Fibroblast of villous mesenchyme (primary cell): ENCODE data around the gene B4GALT7. TPM values are rescaled to one million over a fixed set of nuclear protein-coding genes. Genes with fewer than 3 reads are reported as not detected.

Experiments used
- DNase-seq: peaks from one replicate; pipeline ENCODE4 v3.0.0-alpha.2; 2010; ENCODE audit warnings: low read depth
- H3K4me3 ChIP-seq: 2 replicates; pipeline ENCODE4 v1.5.1; 2011; ENCODE audit warnings: low read depth, mild to moderate bottlenecking, low read length
- total RNA-seq: library from RNA; depleted of rRNA; stranded (reverse); fragments of >200 nt; gene quantifications from 2 replicates; pipeline ENCODE4 v1.2.3, GENCODE V29; 2012
- TF ChIP-seq, protein P1 (sequence below): IDR thresholded peaks from 2 replicates; pipeline ENCODE4 v1.5.1; 2012; ENCODE audit warnings: low read depth, mild to moderate bottlenecking, low read length; ENCODE audit not compliant: insufficient read depth

Gene B4GALT7
- total RNA-seq, 1 donor = 30.7 TPM

DNA sequence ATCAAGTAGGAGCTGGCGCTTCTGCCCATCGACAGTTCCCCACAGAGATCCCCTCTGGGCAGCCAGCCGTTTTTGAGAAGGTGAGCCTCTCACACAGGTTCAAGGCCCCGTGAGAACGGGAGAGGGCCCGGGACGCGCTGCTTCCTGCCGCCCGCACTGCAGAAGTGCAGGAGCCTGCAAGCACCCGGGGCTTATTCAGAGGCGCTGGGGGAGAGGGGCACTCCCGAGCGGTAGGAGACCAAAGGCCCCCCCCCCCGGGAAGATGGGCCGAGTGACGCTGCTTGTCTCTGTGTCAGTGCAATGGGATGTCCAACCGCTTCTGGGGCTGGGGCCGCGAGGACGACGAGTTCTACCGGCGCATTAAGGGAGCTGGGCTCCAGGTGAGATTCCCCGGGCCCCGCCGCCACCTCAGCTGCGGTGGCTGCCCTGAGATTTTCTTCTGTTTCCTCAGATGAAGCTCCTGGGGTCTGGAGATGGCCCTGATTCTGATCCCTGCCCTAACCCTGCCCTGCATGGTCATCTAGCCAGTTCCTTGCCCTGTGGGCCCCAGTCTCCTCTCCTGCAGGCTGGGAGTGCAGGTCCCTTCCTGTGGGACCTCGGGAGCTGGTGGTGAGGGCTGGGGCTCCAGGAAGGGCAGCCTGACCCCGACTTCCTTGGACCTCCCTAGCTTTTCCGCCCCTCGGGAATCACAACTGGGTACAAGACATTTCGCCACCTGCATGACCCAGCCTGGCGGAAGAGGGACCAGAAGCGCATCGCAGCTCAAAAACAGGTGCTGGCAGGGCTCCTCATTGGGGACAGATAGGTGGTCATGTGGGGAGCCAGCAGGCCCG, 8.5 kb downstream of the B4GALT7 start:
- TF ChIP-seq, protein P1, sequence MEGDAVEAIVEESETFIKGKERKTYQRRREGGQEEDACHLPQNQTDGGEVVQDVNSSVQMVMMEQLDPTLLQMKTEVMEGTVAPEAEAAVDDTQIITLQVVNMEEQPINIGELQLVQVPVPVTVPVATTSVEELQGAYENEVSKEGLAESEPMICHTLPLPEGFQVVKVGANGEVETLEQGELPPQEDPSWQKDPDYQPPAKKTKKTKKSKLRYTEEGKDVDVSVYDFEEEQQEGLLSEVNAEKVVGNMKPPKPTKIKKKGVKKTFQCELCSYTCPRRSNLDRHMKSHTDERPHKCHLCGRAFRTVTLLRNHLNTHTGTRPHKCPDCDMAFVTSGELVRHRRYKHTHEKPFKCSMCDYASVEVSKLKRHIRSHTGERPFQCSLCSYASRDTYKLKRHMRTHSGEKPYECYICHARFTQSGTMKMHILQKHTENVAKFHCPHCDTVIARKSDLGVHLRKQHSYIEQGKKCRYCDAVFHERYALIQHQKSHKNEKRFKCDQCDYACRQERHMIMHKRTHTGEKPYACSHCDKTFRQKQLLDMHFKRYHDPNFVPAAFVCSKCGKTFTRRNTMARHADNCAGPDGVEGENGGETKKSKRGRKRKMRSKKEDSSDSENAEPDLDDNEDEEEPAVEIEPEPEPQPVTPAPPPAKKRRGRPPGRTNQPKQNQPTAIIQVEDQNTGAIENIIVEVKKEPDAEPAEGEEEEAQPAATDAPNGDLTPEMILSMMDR = no peak
- no peak for DNase-seq
- no peak overlapping the region for H3K4me3 ChIP-seq

DNA sequence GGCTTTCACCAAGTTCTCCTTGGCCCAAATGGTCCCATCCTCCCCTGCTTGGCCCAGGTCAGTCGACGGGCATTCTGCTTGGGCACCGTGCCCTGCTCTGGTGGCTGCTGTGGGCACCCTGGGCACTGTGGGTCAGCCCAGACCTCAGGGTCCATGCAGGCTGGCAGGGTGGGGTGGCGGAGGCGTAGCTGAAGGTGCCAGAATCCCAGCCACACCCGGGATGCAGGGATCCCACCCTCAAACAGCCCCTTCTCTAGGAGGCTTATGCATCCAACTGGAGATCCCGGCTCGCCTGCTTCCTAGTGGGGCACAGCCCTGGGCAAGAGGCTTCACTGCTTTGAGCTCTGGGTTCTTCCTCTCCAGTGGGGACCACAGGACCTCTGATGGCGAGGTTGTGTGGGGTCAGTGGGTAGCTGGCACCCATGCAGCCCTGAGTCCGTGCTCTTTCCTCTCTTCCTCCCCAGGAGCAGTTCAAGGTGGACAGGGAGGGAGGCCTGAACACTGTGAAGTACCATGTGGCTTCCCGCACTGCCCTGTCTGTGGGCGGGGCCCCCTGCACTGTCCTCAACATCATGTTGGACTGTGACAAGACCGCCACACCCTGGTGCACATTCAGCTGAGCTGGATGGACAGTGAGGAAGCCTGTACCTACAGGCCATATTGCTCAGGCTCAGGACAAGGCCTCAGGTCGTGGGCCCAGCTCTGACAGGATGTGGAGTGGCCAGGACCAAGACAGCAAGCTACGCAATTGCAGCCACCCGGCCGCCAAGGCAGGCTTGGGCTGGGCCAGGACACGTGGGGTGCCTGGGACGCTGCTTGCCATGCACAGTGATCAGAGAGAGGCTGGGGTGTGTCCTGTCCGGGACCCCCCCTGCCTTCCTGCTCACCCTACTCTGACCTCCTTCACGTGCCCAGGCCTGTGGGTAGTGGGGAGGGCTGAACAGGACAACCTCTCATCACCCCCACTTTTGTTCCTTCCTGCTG, 9.4 kb downstream of the B4GALT7 start:
- H3K4me3 ChIP-seq = no peak overlapping the region
- TF ChIP-seq, protein P1 = no peak
- DNase-seq = no peak

DNA sequence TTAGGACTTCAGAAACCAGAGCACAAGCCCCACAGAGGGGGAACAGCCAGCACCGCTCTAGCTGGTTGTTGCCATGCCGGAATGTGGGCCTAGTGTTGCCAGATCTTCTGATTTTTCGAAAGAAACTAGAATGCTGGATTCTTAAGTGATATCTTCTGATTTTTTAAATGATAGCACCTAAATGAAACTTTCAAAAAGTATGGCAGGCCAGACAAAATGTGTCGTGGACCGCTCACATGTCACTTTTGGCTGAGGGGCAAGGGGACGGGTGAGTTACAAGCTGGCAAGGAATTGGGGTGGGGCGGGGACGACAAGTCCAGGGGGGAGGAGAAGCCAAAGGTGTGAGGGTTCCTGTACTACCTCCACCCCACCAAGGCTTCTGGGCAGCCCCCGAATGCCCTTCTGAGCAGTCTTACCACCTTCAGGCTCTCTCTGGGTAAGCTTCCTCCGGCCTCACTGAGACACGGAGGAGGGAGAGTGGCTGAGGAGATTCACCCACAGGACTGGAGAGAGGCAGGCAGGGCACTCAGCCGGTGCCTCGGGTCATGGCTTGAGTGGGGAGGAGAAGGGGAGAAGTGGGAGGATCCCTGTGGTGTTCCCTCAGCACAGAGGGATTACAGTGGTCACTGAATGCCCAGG, 10.3 kb downstream of the B4GALT7 start:
- DNase-seq = no peak
- TF ChIP-seq, protein P1 = no peak
- H3K4me3 ChIP-seq = no peak overlapping the region

DNA sequence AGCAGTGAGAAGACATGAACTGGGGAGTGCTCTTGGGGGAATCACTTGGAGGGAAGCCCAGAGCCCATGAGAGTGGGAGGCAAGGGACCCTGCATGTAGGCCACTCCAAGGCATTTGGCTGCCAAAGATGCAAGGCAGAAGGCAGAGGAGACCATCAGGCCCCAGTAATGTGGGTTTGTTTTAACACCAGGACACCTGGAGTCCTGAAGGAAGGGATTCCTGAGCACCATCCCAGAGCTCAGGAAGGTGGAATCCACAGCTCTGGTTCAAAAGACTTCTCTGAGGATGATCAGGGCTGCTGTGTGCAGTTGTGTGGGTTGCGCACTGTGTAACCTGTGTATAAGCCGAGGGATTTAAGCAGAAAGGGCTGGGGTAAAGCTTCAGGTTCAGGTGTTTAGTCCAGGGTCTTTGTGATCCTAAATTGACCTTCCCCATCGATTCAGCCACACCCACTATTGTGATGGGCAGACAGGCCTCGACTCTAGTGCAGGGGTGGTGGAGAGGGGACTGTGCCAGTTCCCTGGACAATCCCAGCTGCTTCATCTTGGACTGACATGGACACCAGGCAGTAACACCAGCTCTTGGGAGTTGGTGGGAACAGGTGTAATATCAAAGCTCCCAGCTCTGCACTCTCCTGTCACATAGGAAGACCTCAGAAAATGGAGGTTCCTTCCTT, 11.0 kb downstream of the B4GALT7 start:
- DNase-seq = no peak
- H3K4me3 ChIP-seq = no peak overlapping the region
- TF ChIP-seq, protein P1 = no peak

DNA sequence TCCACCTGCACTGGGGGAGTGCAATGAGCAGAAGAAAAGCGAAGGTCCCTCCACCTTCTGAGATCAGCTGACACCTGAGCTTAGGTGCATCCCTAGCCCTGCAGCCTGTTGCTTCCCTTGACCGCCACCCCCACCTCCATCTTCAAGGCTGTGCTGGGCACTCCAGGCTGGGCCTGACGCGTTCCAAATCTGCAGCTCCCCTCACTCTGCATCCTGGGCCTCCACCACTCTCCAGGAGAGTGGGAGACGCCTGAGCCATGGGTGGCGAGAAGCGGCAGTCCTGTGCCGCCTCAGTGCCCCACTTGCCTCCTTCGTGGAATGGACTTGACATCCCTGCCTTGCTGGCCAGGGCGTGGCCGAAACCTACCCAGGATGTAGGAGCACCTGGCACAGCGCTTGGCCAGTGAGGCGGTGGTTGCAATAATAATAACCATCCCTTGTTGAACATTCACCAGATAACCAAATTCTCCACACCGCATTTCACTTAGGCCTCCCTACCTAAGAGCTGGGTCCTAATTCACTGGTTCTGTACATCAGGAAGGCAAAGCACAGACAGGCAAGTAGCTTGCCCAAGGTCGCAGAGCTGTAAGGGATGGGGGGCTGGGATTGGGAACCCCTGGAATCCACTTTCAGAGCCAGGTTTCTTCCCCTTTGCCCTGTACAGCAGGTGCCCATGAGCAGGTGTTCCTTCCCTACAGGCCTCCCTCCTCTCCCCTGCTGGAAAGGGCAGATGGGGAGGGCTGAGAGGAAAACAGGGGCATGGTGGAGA, 11.7 kb downstream of the B4GALT7 start:
- no peak overlapping the region for H3K4me3 ChIP-seq
- no peak for DNase-seq
- TF ChIP-seq, protein P1 = no peak

DNA sequence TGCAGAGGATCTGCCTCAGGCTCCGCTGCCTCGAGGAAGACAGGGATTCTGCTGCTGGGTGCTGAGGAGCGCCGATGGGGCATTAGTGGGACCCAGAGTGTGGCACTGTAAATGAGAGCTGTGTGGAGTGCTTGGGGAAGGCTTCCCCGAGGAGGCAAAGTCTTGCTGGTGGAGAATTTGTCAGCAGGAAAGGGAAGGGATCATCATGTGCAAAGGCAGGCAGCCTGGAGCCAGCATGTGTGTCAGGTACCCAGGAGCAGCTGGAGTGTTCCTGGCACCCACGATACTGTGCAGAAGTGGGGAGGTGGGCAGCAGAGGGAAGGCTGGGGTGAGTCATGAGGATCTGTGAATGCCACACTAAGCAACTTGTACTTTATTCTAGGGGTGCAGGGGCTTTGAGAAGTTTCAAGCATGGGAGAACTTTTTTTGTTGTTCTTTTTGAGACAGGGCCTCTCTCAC, 12.3 kb downstream of the B4GALT7 start:
- no peak for DNase-seq
- TF ChIP-seq, protein P1 = no peak
- no peak overlapping the region for H3K4me3 ChIP-seq
